ENCODE measurements around the gene RRAS2. TPM values are rescaled to one million over a fixed set of nuclear protein-coding genes. Genes with fewer than 3 reads are reported as not detected.

The RRAS2 gene
- total and polyA plus RNA-seq, 2 of the 4 experiments (the other 2 are of a cell fraction), result 85.5 to 106 TPM

GRCh38 chr11:14347494-14347893 is 11.5 kb downstream of the RRAS2 start:
- H3K27me3 ChIP-seq (ENCODE audit: control insufficient read depth, insufficient read depth, low read length), result no peaks in the 10 kb centered on the region
- no peak overlapping the region for H2BK20ac ChIP-seq (ENCODE audit: low read depth, low read length)
- no TSS peak for BruUV-seq (replicated peaks)
- peaks cover 2% of the 10 kb centered on the region; the same call in 1 of the 2 replicates for H3K4me1 ChIP-seq (ENCODE audit: control insufficient read depth, insufficient read depth, low read length)
- H2BK120ac ChIP-seq (ENCODE audit: low read depth, low read length), result no peak overlapping the region
- no peak overlapping the region for H3K23ac ChIP-seq (ENCODE audit: low read depth, low read length)
- H4K8ac ChIP-seq (ENCODE audit: low read depth in 2 of 2, low read length in 2 of 2), result no peak overlapping the region
- ChIA-PET CTCF (interaction anchor here (1.6 kb wide), 1 partner anchor 72 kb away, joined by 3 read pairs; no protein-coding TSS in a partner anchor), POLR2A (ENCODE audit: unreplicated experiment) (no interaction called here)
- H3K56ac ChIP-seq (ENCODE audit: extremely low read depth, insufficient read depth, low read length), result no peak overlapping the region
- dilution Hi-C loops (cut with HindIII; ENCODE audit: low sequenced_read_pairs, unreplicated experiment) (no loop called here), in situ Hi-C loops (cut with MboI; ENCODE audit: low sequenced_read_pairs) (no loop called here), intact Hi-C loops (cut with micrococcal nuclease) (no loop called here)
- peaks cover 3% of the 10 kb centered on the region; the same call in 1 of the 2 replicates for H3K36me3 ChIP-seq (ENCODE audit: control insufficient read depth, insufficient read depth, low read length)
- no peak overlapping the region for H3K14ac ChIP-seq (replicated peaks; ENCODE audit: low read depth, low read length)
- no peaks in the 10 kb centered on the region for H3K9me3 ChIP-seq (ENCODE audit: control insufficient read depth, insufficient read depth, low read length)
- DNase-seq, result no peak
- ATAC-seq (ENCODE audit: low read depth), result no peak
- H3K4ac ChIP-seq (ENCODE audit: low read depth, low read length), result no peak overlapping the region
- TF ChIP-seq CHD1 (IDR thresholded peaks at IDR 0.05; ENCODE audit: low read depth, low read length), result no peak
- TF ChIP-seq RAD21 (IDR thresholded peaks at IDR 0.05; ENCODE audit: low read length), result no peak
- no peak for TF ChIP-seq MXI1 (IDR thresholded peaks at IDR 0.05; ENCODE audit: borderline replicate concordance, low read depth, low read length)
- no peak for TF ChIP-seq POLR2A (IDR thresholded peaks at IDR 0.05; ENCODE audit: low read depth, low read length)
- H2AFZ ChIP-seq (replicated peaks; ENCODE audit: low read length, poor library complexity), result no peak overlapping the region
- no peak overlapping the region for H4K91ac ChIP-seq (ENCODE audit: insufficient read depth, low read depth, low read length)
- no peaks in the 10 kb centered on the region; the same call in 1 of the 2 replicates for H3K9me1 ChIP-seq (ENCODE audit: insufficient read depth, low read length)
- no peak overlapping the region for H2AK9ac ChIP-seq (replicated peaks; ENCODE audit: low read depth, low read length, poor library complexity)
- H3K18ac ChIP-seq (ENCODE audit: low read depth, low read length), result no peak overlapping the region
- no peak overlapping the region for H3K4me3 ChIP-seq (ENCODE audit: insufficient read depth, low read depth, low read length)
- H3K9ac ChIP-seq (ENCODE audit: low read depth, low read length), result no peak overlapping the region
- no peak overlapping the region for H3K27ac ChIP-seq (ENCODE audit: insufficient read depth, low read length)
- no peak overlapping the region for H2BK5ac ChIP-seq (ENCODE audit: low read depth, low read length, poor library complexity, severe bottlenecking)
- H2BK15ac ChIP-seq (ENCODE audit: low read depth, low read length), result no peak overlapping the region
- no peak overlapping the region for H4K5ac ChIP-seq (ENCODE audit: low read depth, low read length)
- H3K79me1 ChIP-seq (ENCODE audit: low read depth in 1 of 2, low read length in 2 of 2), result peaks cover 5 to 49% of the 10 kb centered on the region in 2 experiments
- no peak overlapping the region for H2AK5ac ChIP-seq (ENCODE audit: low read depth, low read length)
- WGBS, 2 experiments (ENCODE audit: extremely low coverage in 2 of 2, insufficient read length in 1 of 2), result 100% methylated on average over 1 of the region's 7 CpGs; no CpG with 5 or more reads in 1 of the 2 experiments
- peaks cover 48% of the 10 kb centered on the region for H4K20me1 ChIP-seq (ENCODE audit: insufficient read depth, low read length)
- no peak overlapping the region for H3K4me2 ChIP-seq (ENCODE audit: low read depth, low read length)
